Activated naive CD4-positive, alpha-beta T cell treated with anti-CD3 and anti-CD28 coated beads, Interleukin-2, amount 10 ng/mL, durations not matched to agents 7 days and 5 days (primary cell): Measurements from ENCODE around the gene CLDN9.

Experiments
- CTCF ChIA-PET: fragments of 350-600 bp; sonication (Branson Sonifier 250); formaldehyde crosslinking; loops from one replicate; lab custom pipeline; 2021; ENCODE audit warnings: antibody characterized with exemption; lab: Charles Lee
- DNase-seq: peaks from one replicate; pipeline ENCODE4 v3.0.0-alpha.2; 2020
- H3K27ac Mint-ChIP-seq: one replicate; pipeline ENCODE4 v1.8.0; 2021; ENCODE audit warnings: mild to moderate bottlenecking, moderate library complexity, mixed read lengths
- H3K27me3 Mint-ChIP-seq: one replicate; pipeline ENCODE4 v1.8.0; 2021; ENCODE audit warnings: mild to moderate bottlenecking, mixed read lengths
- H3K36me3 Mint-ChIP-seq: one replicate; pipeline ENCODE4 v1.8.0; 2021; ENCODE audit warnings: mixed read lengths
- H3K4me1 Mint-ChIP-seq: one replicate; pipeline ENCODE4 v1.8.0; 2021; ENCODE audit warnings: mixed read lengths
- H3K4me3 Mint-ChIP-seq: one replicate; pipeline ENCODE4 v1.8.0; 2021; ENCODE audit warnings: mild to moderate bottlenecking, moderate library complexity, mixed read lengths
- H3K9me3 Mint-ChIP-seq: one replicate; pipeline ENCODE4 v1.8.0; 2021; ENCODE audit warnings: mixed read lengths

Gene CLDN9

DNA sequence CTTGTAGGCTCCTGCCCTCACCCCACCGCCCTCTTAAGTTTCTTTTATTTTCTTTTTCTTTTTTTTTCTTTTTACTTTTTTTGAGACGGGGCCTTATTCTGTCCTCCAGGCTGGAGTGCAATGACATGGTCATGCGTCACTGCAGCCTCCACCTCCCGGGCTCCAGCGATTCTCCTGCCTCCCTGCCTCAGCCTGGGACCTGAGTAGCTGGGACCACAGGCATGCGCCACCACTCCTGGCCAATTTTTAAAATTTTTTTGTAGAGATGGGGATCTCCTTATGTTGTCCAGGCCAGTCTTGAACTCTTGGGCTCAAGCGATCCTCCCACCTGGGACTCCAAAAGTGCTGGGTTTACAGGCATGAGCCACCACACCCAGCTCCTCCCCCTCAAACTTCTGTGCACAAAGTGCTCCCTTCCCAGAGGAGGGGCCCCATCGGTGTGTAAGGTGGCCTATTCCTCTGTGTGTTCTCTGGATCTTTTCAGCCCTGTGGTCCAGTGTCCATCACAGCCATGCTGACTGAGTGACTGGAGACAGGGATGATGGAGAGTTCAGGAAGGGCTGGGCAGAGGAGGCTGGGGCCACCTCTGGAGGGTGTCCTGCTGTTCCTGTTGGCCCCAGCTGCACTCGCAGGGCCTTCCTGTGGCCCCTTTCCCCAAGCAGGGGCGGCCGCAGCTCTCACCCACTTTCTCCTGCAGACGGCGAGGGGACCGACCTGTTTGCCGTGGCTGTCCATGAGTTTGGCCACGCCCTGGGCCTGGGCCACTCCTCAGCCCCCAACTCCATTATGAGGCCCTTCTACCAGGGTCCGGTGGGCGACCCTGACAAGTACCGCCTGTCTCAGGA, 43.8 kb downstream of the CLDN9 start:
- peaks cover 76% of the 10 kb centered on the region for H3K4me1 Mint-ChIP-seq
- no peak for DNase-seq
- H3K9me3 Mint-ChIP-seq = no peaks in the 10 kb centered on the region
- H3K4me3 Mint-ChIP-seq = peak overlapping the region; percentile 96
- peak overlapping the region; percentile 94 for H3K27ac Mint-ChIP-seq
- CTCF ChIA-PET = interaction anchor here (1.0 to 6.5 kb wide), 4 partner anchors 25 to 115 kb away, joined by 3 to 131 read pairs (median 37); partner anchors contain the start of gene ZNF213
- peaks cover 43% of the 10 kb centered on the region for H3K36me3 Mint-ChIP-seq
- no peaks in the 10 kb centered on the region for H3K27me3 Mint-ChIP-seq

GRCh38 chr16:3057181-3058138, 44.7 kb downstream of the CLDN9 start:
- peak overlapping the region; percentile 96 for H3K4me3 Mint-ChIP-seq
- no peaks in the 10 kb centered on the region for H3K9me3 Mint-ChIP-seq
- H3K36me3 Mint-ChIP-seq = peaks cover 37% of the 10 kb centered on the region
- H3K27me3 Mint-ChIP-seq = no peaks in the 10 kb centered on the region
- DNase-seq = no peak
- H3K27ac Mint-ChIP-seq = peak overlapping the region; percentile 94
- CTCF ChIA-PET = interaction anchor here (0.9 to 6.5 kb wide), 9 partner anchors 10 to 114 kb away, joined by 3 to 131 read pairs (median 21); partner anchors contain the start of genes ZNF213 and ZSCAN10
- H3K4me1 Mint-ChIP-seq = peaks cover 75% of the 10 kb centered on the region

DNA sequence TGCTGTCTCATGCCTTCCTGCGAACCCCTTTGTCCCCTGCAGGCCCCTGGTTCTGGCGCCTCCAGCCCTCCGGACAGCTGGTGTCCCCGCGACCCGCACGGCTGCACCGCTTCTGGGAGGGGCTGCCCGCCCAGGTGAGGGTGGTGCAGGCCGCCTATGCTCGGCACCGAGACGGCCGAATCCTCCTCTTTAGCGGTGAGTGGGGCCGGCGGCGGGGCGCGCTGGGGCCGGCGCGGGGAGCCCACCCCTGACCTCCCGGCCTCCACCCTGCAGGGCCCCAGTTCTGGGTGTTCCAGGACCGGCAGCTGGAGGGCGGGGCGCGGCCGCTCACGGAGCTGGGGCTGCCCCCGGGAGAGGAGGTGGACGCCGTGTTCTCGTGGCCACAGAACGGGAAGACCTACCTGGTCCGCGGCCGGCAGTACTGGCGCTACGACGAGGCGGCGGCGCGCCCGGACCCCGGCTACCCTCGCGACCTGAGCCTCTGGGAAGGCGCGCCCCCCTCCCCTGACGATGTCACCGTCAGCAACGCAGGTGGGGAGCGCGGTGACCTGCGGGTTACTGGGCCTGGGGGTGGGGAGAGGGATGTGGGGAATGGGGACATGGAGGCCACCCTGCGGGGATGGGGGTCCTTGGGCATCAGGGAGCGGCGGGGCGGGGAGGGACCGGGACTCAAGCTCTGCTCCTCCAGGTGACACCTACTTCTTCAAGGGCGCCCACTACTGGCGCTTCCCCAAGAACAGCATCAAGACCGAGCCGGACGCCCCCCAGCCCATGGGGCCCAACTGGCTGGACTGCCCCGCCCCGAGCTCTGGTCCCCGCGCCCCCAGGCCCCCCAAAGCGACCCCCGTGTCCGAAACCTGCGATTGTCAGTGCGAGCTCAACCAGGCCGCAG, 45.7 kb downstream of the CLDN9 start:
- peak overlapping the region; percentile 94 for H3K27ac Mint-ChIP-seq

GRCh38 chr16:3059041-3059722, 46.5 kb downstream of the CLDN9 start:
- no peaks in the 10 kb centered on the region for H3K27me3 Mint-ChIP-seq
- H3K9me3 Mint-ChIP-seq = no peaks in the 10 kb centered on the region
- peaks cover 28% of the 10 kb centered on the region for H3K36me3 Mint-ChIP-seq
- peak overlapping the region; percentile 92 for H3K27ac Mint-ChIP-seq
- H3K4me3 Mint-ChIP-seq = peak overlapping the region; percentile 96
- DNase-seq = peak; percentile 89
- CTCF ChIA-PET = interaction anchor here (0.7 to 6.5 kb wide), 17 partner anchors 9 to 110 kb away, joined by 3 to 131 read pairs (median 9); partner anchors contain the start of genes ZNF213 and ZSCAN10
- peaks cover 79% of the 10 kb centered on the region for H3K4me1 Mint-ChIP-seq

More for the DNA sequence above, 45.7 kb downstream of the CLDN9 start:
- no peaks in the 10 kb centered on the region for H3K9me3 Mint-ChIP-seq
- peaks cover 81% of the 10 kb centered on the region for H3K4me1 Mint-ChIP-seq
- no peaks in the 10 kb centered on the region for H3K27me3 Mint-ChIP-seq
- peak; percentile 74 for DNase-seq
- CTCF ChIA-PET = interaction anchor here (0.9 to 6.5 kb wide), 13 partner anchors 8 to 111 kb away, joined by 3 to 131 read pairs (median 11); partner anchors contain the start of genes ZNF213 and ZSCAN10
- peaks cover 35% of the 10 kb centered on the region for H3K36me3 Mint-ChIP-seq
- H3K4me3 Mint-ChIP-seq = peak overlapping the region; percentile 96

GRCh38 chr16:3059723-3060242, 47.1 kb downstream of the CLDN9 start:
- Mint-ChIP-seq H3K9me3 (no peaks in the 10 kb centered on the region), H3K4me3 (peak overlapping the region; percentile 96), H3K36me3 (peaks cover 24% of the 10 kb centered on the region), H3K27me3 (no peaks in the 10 kb centered on the region), H3K27ac (peak overlapping the region; percentile 91), H3K4me1 (peaks cover 79% of the 10 kb centered on the region)
- no peak for DNase-seq
- CTCF ChIA-PET = interaction anchor here (0.7 to 6.5 kb wide), 13 partner anchors 9 to 108 kb away, joined by 3 to 131 read pairs (median 11); partner anchors contain the start of genes ZNF213 and ZSCAN10

DNA sequence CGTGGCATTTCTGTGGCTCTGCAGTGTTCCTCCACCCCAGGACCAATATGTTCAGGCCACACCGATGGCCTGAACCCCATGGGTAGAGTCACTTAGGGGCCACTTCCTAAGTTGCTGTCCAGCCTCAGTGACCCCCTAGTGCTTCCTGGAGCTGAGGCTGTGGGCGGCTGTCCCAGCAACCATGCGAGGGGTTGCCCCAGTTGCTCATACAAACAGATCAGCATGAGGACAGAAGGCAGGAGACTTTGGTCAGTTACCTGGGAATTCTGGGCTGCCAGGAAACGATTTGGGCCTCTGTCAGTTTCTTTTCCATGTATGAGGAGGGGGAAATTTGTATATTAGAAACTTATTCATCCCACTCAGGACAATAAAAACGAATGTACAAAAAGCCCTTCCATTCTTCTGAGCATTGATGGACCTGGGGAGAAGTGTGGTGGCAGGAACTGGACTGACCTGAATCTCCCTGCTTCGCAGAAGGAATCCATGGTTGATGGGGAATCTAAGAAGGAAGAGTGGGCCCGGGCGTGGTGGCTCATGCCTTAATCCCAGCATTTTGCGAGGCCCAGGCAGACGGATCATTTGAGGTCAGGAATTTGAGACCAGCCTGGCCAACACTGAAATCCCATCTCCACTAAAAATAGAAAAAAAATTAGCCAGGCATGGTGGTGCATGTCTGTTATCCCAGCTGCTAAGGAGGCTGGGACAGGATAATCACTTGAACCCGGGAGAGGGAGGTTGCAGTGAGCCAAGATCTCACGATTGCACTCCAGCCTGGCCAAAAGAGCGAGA, 47.8 kb downstream of the CLDN9 start:
- H3K4me1 Mint-ChIP-seq = peaks cover 79% of the 10 kb centered on the region

GRCh38 chr16:3062553-3062952, 49.8 kb downstream of the CLDN9 start:
- H3K4me1 Mint-ChIP-seq = peaks cover 67% of the 10 kb centered on the region
- H3K27ac Mint-ChIP-seq = no peak overlapping the region
- H3K36me3 Mint-ChIP-seq = peaks cover 23% of the 10 kb centered on the region
- no peak for DNase-seq
- no peaks in the 10 kb centered on the region for H3K9me3 Mint-ChIP-seq
- CTCF ChIA-PET = interaction anchor here (0.8 to 7.0 kb wide), 4 partner anchors 36 to 103 kb away, joined by 3 to 67 read pairs (median 7); partner anchors contain the start of gene ZSCAN10
- no peaks in the 10 kb centered on the region for H3K27me3 Mint-ChIP-seq
- no peak overlapping the region for H3K4me3 Mint-ChIP-seq

More for the DNA sequence above, 47.8 kb downstream of the CLDN9 start:
- peaks cover 19% of the 10 kb centered on the region for H3K36me3 Mint-ChIP-seq
- peak overlapping the region; percentile 96 for H3K4me3 Mint-ChIP-seq
- no peak for DNase-seq
- H3K9me3 Mint-ChIP-seq = no peaks in the 10 kb centered on the region
- CTCF ChIA-PET = interaction anchor here (1.0 to 7.0 kb wide), 12 partner anchors 16 to 107 kb away, joined by 3 to 131 read pairs (median 20); partner anchors contain the start of genes ZNF213 and ZSCAN10
- no peaks in the 10 kb centered on the region for H3K27me3 Mint-ChIP-seq
- peak overlapping the region; percentile 91 for H3K27ac Mint-ChIP-seq

- Mint-ChIP-seq H3K4me3 (peak overlapping the region; percentile 95), H3K36me3 (peaks cover 34% of the 10 kb centered on the region), H3K27me3 (no peaks in the 10 kb centered on the region), H3K27ac (peak overlapping the region; percentile 94), H3K4me1 (peaks cover 74% of the 10 kb centered on the region), H3K9me3 (no peaks in the 10 kb centered on the region)
- no peak for DNase-seq
- CTCF ChIA-PET = interaction anchor here (0.9 to 7.0 kb wide), 7 partner anchors 11 to 102 kb away, joined by 3 to 67 read pairs (median 5); partner anchors contain the start of gene ZSCAN10
Observed at GRCh38 chr16:3063625-3064386, 51.1 kb downstream of the CLDN9 start.
